ENCODE results near the gene VAMP5. TPM values are rescaled to one million over a fixed set of nuclear protein-coding genes. Genes with fewer than 3 reads are reported as not detected.

The VAMP5 gene
- total and polyA plus RNA-seq, 2 of the 8 experiments (the other 6 are each of a cell fraction or from before 2014, with no cell fraction given): 4.7 to 14.2 TPM

GRCh38 chr2:85615413-85615728 is 31.1 kb downstream of the VAMP5 start (continued):
- no peak for TF ChIP-seq CHD7 (IDR thresholded peaks at IDR 0.05; ENCODE audit: insufficient replicate concordance, low read length)

All from H1 (cell line).